ENCODE measurements around the gene PEAK1. TPM values are rescaled to one million over a fixed set of nuclear protein-coding genes. Genes with fewer than 3 reads are reported as not detected.

PEAK1 gene
- total RNA-seq, 1 experiment from 2014 or later = 21.2 TPM

DNA sequence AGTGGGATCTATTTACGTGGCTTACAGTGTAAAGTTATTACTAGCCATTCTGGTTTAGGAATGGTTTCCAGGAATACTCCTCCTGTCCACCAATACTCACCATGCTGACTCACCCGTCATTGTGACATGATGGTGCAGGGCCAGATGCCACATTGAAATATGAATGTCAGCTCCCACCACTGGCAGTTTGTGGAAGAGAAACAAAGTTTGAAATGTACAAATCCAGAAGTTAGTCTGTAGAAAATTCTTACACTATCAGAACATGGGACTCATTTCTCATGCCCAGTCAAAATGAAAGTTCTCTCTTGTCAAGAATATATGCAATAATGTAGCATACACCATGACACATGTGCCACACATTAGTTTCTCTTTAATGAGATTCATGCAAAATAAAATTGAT, 334.6 kb downstream of the PEAK1 start:
- Histone ChIP-seq H3K23me2 (ENCODE audit: insufficient read length, low read depth, low read length, poor library complexity, severe bottlenecking) (no peaks in the 10 kb centered on the region), H3K4me1 (ENCODE audit: insufficient read depth, low read length) (no peaks in the 10 kb centered on the region), H2BK5ac (ENCODE audit: insufficient read length, low read length) (no peak overlapping the region), H4K91ac (ENCODE audit: insufficient read length, low read depth, low read length) (no peak overlapping the region), H3K56ac (ENCODE audit: insufficient read length, low read depth, low read length) (no peak overlapping the region), H3K14ac (ENCODE audit: insufficient read depth, low read length) (no peak overlapping the region), H3K9me3 (ENCODE audit: control insufficient read depth, low read depth, low read length) (no peaks in the 10 kb centered on the region), H4K8ac (replicated peaks; ENCODE audit: insufficient read length, low read depth, low read length) (no peak overlapping the region), H4K5ac (ENCODE audit: insufficient read length, low read depth, low read length) (no peak overlapping the region), H3K4me2 (ENCODE audit: insufficient read depth, insufficient read length, low read length) (no peak overlapping the region), H3K27me3 (ENCODE audit: insufficient read depth, low read length) (no peaks in the 10 kb centered on the region), H3K79me1 (ENCODE audit: insufficient read depth, low read depth, low read length, poor library complexity, severe bottlenecking) (no peaks in the 10 kb centered on the region), H2AFZ (ENCODE audit: low read length) (no peak overlapping the region), H4K20me1 (ENCODE audit: control insufficient read depth, insufficient read depth, insufficient read length) (no peaks in the 10 kb centered on the region), H2BK12ac (ENCODE audit: insufficient read length, low read depth, low read length) (no peak overlapping the region), H3T11ph (ENCODE audit: low read length) (no peak overlapping the region), H2BK15ac (ENCODE audit: low read depth, low read length) (no peak overlapping the region), H3K4ac (ENCODE audit: low read depth, low read length) (no peak overlapping the region), H3K79me2 (ENCODE audit: insufficient read depth, low read length) (no peaks in the 10 kb centered on the region), H2BK120ac (ENCODE audit: low read depth, low read length, poor library complexity, severe bottlenecking) (no peak overlapping the region), H2AK5ac (ENCODE audit: insufficient read length, low read length) (no peak overlapping the region), H3K23ac (ENCODE audit: insufficient read length, low read depth, low read length) (no peak overlapping the region), H3K9ac (ENCODE audit: extremely low read depth, insufficient read length, low read length) (no peak overlapping the region), H3K18ac (ENCODE audit: insufficient read length, low read depth, low read length) (no peak overlapping the region), H2BK20ac (ENCODE audit: low read depth, low read length, poor library complexity, severe bottlenecking) (no peak overlapping the region), H3K27ac (ENCODE audit: insufficient read length, low read depth, low read length) (no peak overlapping the region)
- no peaks in the 10 kb centered on the region; a peak in 1 of 5 replicates for H3K9me3 Mint-ChIP-seq
- H3K4me1 Mint-ChIP-seq = peaks cover 5 to 8% of the 10 kb centered on the region in 2 experiments
- no peaks in the 10 kb centered on the region for H3K36me3 Mint-ChIP-seq (ENCODE audit: insufficient read depth in 1 of 3, low read depth in 3 of 3)
- no peak overlapping the region for H3K27ac Mint-ChIP-seq
- no peak overlapping the region for H3K4me3 Mint-ChIP-seq
- TF ChIP-seq, protein P1, sequence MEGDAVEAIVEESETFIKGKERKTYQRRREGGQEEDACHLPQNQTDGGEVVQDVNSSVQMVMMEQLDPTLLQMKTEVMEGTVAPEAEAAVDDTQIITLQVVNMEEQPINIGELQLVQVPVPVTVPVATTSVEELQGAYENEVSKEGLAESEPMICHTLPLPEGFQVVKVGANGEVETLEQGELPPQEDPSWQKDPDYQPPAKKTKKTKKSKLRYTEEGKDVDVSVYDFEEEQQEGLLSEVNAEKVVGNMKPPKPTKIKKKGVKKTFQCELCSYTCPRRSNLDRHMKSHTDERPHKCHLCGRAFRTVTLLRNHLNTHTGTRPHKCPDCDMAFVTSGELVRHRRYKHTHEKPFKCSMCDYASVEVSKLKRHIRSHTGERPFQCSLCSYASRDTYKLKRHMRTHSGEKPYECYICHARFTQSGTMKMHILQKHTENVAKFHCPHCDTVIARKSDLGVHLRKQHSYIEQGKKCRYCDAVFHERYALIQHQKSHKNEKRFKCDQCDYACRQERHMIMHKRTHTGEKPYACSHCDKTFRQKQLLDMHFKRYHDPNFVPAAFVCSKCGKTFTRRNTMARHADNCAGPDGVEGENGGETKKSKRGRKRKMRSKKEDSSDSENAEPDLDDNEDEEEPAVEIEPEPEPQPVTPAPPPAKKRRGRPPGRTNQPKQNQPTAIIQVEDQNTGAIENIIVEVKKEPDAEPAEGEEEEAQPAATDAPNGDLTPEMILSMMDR (conservative IDR thresholded peaks at IDR 0.05) = no peak
- whole genome bisulfite sequencing (ENCODE audit: extremely low coverage, insufficient read length, low lambda C conversion rate) = no CpG with 5 or more reads among the region's 2 CpGs
- DNase-seq = no peak
- peaks cover 12% of the 10 kb centered on the region for H3K27me3 Mint-ChIP-seq (ENCODE audit: low read depth)

Data from H9 (cell line).